ENCODE results near the gene ZNF578.
"Not testable (repeated sequence)": the region's sequence is repeated elsewhere in the genome, so short reads cannot be mapped to it uniquely, and the experiment has no call there.

Gene ZNF578

GRCh38 chr19:52542984-52543664 is 89.8 kb downstream of the ZNF578 start:
- in situ Hi-C loops (cut with MboI; ENCODE audit: low pct_unique_long_range_greater_than_20kb, low sequenced_read_pairs), result no loop called here
- peak; percentile 19 for DNase-seq

GRCh38 chr19:52554216-52554971 is 101.0 kb downstream of the ZNF578 start:
- no peak for DNase-seq

GRCh38 chr19:52557231-52557995 is 104.1 kb downstream of the ZNF578 start:
- in situ Hi-C loops (cut with MboI; ENCODE audit: low pct_unique_long_range_greater_than_20kb, low sequenced_read_pairs), result no loop called here

More at GRCh38 chr19:52554216-52554971, 101.0 kb downstream of the ZNF578 start:
- in situ Hi-C loops (cut with MboI; ENCODE audit: low pct_unique_long_range_greater_than_20kb, low sequenced_read_pairs), result no loop called here

GRCh38 chr19:52558732-52559445 is 105.5 kb downstream of the ZNF578 start:
- DNase-seq; in situ Hi-C loops (cut with MboI; ENCODE audit: low pct_unique_long_range_greater_than_20kb, low sequenced_read_pairs): not testable (repeated sequence)

More at GRCh38 chr19:52557231-52557995, 104.1 kb downstream of the ZNF578 start:
- DNase-seq, result no peak

GRCh38 chr19:52561611-52562010 is 108.3 kb downstream of the ZNF578 start:
- in situ Hi-C loops (cut with MboI; ENCODE audit: low pct_unique_long_range_greater_than_20kb, low sequenced_read_pairs); DNase-seq: not testable (repeated sequence)
